CD4-positive, alpha-beta T cell treated with Interleukin-15 for 1 hour (primary cell): ENCODE data around the gene MYO16.

Experiments used
- DNase-seq: peaks from one replicate; pipeline ENCODE4 v3.0.0-alpha.2; 2020

The MYO16 gene

GRCh38 chr13:108629181-108629752 is at the start of gene MYO16:
Gene MYO16 (plus strand): TSS chr13:108629611. CDS start chr13:108629845, 234 bp downstream.
- DNase-seq = no peak

- no peak for DNase-seq
Observed at GRCh38 chr13:108586826-108587225, 42.6 kb upstream of the MYO16 start.

GRCh38 chr13:108588516-108588915 is 40.9 kb upstream of the MYO16 start:
- no peak for DNase-seq

DNA sequence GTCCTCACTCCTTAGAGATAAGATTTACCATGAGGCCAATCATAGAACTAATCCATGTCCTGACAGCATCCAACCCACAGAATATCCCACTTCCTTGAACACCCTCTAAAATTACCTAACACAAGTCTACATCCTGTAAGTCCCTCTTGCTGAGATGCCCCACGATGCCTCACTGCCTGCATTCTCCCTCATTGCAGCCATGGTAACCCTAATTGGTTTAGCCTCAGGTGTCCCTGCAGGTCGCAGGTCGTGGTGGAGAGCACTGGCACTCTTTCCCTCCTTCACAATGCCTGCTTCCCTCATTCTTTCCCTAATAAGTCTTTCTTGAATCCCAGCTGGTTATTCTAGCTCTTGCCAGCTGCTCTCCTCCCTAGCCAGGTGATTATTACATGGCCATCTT is 35.3 kb upstream of the MYO16 start:
- no peak for DNase-seq

DNA sequence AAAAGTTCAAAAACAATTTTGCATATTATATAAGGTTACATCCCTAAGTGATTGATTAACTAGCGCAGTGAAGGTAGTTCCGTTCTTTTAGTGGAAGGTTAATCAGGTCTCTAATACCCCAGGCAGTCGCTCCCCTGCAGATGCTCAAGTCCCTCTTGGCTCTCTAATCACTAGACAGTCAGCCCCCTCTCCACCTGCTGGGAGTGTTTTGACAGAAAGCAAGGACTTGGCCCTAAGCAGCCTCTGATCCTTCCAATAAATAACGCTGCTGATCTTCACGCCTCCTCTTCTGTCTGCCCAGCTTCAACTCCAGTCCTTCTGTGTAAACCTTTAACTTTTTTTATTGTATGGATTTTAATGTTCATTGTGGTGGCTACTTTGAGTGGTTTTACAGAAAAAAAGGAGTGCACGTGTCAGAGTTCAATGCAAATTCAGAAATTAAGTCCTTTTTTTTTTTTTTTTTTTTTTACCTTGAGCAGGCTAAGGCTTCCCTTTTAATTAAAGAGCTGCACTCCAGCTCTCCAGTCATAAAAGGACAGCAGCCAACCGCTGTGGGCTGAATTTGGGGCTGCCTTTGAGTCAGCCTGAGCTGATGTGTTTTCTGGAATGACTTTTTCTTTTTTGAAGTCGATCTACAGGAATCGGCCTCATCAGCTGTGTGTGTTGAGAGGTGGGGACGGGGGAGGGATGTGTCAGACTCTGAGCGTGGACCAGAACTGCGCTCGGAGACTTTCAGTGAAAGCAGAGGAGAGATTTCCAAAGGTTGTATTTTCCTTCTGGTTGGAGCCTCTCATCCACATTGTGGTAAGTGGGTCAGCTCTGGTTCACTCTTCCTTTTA is 33.8 kb upstream of the MYO16 start:
- DNase-seq = no peak

GRCh38 chr13:108597943-108598342 is 31.5 kb upstream of the MYO16 start:
- DNase-seq = no peak

DNA sequence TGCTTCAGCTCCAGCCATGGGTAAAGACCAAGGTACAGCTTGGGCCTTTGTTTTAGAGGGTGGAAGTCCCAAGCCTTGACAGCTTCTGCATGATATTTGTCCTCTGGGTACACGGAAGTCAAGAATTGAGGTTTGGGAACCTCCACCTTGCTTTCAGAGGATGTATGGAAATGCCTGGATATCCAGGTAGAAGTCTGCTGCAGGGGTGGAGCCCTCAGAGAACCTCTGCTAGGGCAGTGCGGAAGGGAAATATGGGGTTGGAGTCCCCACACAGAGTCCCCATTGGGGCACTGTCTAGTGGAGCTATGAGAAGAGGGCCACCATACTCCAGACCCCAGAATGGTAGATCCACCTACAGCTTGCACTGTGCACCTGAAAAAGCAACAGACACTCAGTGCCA is 23.0 kb upstream of the MYO16 start:
- no peak for DNase-seq

GRCh38 chr13:108609353-108609752 is 20.1 kb upstream of the MYO16 start:
- no peak for DNase-seq

- no peak for DNase-seq
Observed at GRCh38 chr13:108610507-108610906, 18.9 kb upstream of the MYO16 start.

- DNase-seq = no peak
Observed at GRCh38 chr13:108615241-108615640, 14.2 kb upstream of the MYO16 start.

DNA sequence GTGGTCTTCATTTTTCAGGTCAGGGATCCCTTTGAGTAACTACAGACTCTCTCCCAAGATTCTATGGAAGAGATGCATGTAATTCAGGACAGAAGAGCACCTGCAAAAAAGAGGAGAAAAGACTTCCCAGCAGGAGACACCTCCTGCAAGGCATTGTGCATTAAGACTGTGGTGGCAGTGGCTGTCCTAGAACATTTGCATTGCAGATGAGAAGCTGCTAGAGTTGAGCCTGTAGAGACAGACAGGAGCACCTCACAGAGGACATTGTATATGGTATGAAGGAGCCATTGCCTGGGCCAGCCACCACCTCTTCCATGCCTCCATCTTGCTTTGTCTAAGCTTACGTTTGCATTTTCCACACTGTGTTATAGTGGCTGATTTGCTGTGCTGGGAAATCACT is 11.2 kb upstream of the MYO16 start:
- DNase-seq = no peak

DNA sequence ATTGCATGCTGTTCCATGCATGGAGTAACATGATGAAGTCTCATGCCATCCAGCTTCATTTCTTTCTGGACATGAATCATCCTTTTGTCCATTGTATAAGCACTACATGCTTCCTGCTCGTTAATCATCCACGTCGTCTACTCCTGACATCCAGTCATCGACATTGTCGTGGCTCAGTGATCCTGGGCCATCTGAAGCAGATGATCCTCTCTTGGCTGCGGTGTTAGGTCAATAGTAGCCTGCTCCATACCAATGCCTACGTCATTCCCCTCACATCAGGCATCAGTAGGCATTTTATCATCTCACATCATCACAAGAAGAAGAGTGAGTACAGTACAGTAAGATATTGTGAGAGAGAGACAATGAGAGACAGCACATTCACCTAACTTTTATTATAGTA is 7.9 kb upstream of the MYO16 start:
- no peak for DNase-seq

GRCh38 chr13:108624108-108624507 is 5.3 kb upstream of the MYO16 start:
- DNase-seq = no peak

DNA sequence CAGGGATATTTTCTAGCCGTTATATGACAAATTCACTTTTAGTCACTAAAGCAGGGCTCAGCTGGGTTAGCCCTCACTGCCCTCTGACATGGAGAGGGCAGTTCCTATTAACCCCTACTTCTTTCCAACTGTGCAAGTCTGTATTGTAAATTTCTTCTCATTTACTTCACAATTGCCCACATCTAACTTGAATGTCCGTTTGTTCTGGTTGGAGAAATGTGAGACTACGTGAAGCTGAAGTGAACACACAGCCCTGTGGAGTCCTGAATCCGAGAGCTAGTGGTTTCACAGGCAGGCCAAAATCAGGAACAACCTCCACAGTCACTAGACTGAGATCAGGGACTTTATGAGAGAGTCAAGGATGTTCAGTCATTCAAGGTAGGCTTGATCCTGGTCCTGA is 4.4 kb upstream of the MYO16 start:
- no peak for DNase-seq

- DNase-seq = no peak
Observed at GRCh38 chr13:108629988-108630387, 577 bp downstream of the MYO16 start.

DNA sequence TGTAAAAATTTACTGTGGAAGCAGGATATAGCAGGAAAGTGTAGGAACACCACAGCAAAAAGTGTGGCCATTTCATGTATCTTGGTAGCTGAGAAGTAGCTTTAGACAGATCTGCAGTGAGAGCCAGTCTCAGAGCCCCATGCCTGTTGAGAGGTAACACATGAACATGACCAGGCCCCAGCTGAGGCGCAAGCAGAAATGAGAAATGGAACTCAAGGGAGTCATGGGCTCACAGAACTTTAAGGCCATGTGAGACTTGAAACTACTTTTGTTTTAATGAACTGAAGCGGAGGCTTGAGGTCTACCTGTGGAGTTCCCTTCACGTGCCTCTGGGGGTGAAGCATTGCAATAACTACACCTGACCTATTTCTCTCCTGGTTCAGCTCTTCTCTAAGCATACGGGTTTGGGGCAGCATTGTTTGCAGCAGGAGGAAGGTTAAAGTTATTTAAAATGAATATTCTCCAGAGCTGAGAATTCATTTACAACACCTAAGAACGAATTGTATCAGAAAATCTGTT is 3.3 kb downstream of the MYO16 start:
- no peak for DNase-seq

- no peak for DNase-seq
Observed at GRCh38 chr13:108638901-108639300, 9.5 kb downstream of the MYO16 start.

DNA sequence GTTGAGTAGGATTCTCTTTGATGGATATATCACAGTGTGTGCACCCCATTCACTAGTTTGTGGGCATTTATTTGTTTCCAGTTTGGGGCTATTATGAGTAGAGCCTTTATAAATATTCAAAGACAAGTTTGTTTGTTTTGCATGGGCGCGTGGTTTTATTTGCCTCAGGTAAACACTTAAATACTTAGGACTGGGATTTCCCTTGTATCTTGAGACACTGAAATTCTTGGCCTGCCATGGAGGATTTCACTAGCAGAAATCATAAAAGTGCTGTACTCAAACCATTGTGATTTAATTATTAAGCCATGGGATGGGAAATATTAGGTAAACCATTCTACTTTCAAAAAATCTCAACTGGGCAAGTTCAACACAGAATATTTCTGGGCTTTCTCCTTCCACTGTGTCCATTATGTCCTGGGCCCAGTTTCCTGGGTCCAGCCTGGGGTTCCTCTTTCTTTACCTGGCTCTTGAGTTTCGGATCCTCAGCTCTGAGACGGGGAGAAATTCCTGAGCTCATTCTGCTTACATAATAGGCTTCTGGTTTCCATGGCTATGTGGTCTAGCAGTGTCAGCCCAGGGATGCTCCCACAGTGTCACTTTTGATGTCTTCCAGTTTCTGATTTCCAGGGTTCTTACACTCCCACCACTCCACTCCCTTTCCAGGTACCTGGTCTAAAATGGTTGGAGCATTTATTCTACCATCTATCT is 14.4 kb downstream of the MYO16 start:
- DNase-seq = no peak

GRCh38 chr13:108645376-108645775 is 16.0 kb downstream of the MYO16 start:
- no peak for DNase-seq

GRCh38 chr13:108650271-108650670 is 20.9 kb downstream of the MYO16 start:
- DNase-seq = no peak

- no peak for DNase-seq
Observed at GRCh38 chr13:108656742-108657141, 27.3 kb downstream of the MYO16 start.

DNA sequence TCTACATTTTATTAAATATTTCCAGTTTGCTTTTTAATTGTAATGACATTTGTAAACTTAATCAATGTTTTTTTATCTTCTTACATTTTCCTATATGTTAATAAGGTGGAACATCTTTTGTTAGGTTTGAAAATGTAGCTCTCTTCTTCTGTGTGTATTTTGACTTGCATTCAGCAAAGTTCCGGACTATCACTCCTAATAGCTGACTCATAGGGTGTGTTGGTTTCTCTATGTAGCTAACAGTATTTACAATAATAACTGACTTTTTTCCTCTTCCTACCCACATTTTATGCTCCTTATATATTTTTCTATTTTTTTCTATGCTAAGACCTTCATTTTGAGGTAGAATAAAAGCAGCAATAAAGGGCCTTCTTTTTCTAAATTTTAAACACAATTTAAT is 28.1 kb downstream of the MYO16 start:
- no peak for DNase-seq

- no peak for DNase-seq
Observed at GRCh38 chr13:108662528-108662927, 33.1 kb downstream of the MYO16 start.

- DNase-seq = no peak
Observed at GRCh38 chr13:108663710-108664109, 34.3 kb downstream of the MYO16 start.
